ENCODE results near the gene PARP15.

GRCh38 chr3:122580470-122580869 is 3.0 kb downstream of the PARP15 start:
- TF ChIP-seq CTCF (IDR thresholded peaks at IDR 0.05) (no peak), POLR2A (IDR thresholded peaks at IDR 0.05) (no peak)
